Esophagus squamous epithelium (tissue), 4 donors: Measurements from ENCODE around the gene C6.

Experiments used
- CTCF ChIP-seq, 6 experiments: fragments of 450-650 bp in 4 of 6; fragments of 200-600 bp in 2 of 6; sonication (generic) in 2 of 6; IDR thresholded peaks; one replicate each; pipeline ENCODE4 v1.5.1; 2016 to 2019; ENCODE audit warnings: antibody characterized with exemption in 6 of 6, mild to moderate bottlenecking in 4 of 6, moderate library complexity in 4 of 6
- POLR2A ChIP-seq, 4 donors: fragments of 450-650 bp; IDR thresholded peaks; one replicate each; pipeline ENCODE4 v1.6.1; 2017; ENCODE audit warnings: antibody characterized with exemption in 4 of 4, mild to moderate bottlenecking in 4 of 4, moderate library complexity in 3 of 4

GRCh38 chr5:41194339-41194738 is 19.0 kb downstream of the C6 start:
- TF ChIP-seq CTCF (IDR thresholded peaks at IDR 0.05) (no peak), POLR2A (IDR thresholded peaks at IDR 0.05) (no peak)
